HG02610 (cell line): Measurements from ENCODE around the gene CMPK1.

ENCODE experiments used
- ATAC-seq: cut with Tn5 transposase; IDR thresholded peaks from one replicate; pipeline ENCODE4 v1.9.1; 2021; ENCODE audit warnings: mild to moderate bottlenecking, moderate library complexity; ENCODE audit not compliant: unreplicated experiment

Gene CMPK1

GRCh38 chr1:47390843-47391242 is 57.3 kb downstream of the CMPK1 start:
- no peak for ATAC-seq

GRCh38 chr1:47393141-47393540 is 59.6 kb downstream of the CMPK1 start:
- no peak for ATAC-seq

DNA sequence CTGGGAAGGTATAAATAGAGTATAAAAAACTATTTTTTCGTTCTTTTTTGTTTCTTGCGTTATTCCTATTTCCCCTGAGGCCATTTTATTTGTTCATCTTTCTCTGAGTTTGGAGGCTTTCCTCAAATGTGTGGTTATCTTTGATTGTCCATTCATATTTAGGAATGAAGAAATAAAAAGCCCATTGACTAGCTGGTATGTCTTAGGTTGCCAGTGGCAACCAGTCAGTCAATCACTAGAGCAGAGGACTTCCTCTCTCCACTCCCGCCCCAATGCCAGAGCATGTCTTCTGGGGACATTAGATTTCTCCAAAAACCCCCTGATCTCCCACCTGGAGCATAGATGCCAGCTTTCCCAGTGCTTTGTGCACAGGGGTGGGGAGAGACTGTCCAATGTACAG is 61.8 kb downstream of the CMPK1 start:
- no peak for ATAC-seq

DNA sequence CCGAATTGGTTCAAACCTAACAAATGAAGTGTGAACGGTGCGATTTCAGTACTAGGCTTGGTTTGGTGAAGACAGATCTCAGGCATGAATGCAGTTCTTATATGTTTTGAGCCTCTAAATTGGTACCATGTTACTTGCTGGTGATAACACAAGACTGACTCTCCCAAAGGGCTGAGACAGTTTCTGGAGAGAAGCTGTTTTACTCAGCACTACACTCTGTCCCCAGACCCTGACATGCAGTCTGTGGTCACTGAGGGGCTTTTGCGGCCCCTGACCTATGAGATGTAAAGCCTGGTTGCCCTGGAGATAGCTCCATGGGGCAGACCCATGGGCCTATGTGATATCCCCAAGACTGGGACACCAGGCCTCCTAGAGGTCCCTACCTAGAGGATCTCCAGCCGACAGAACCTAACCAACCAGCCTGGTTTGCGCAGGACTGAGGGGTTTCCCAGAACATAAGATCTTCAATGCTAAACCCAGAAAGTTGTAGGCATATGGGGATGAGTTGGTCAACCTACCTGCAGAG is 63.1 kb downstream of the CMPK1 start:
- no peak for ATAC-seq

DNA sequence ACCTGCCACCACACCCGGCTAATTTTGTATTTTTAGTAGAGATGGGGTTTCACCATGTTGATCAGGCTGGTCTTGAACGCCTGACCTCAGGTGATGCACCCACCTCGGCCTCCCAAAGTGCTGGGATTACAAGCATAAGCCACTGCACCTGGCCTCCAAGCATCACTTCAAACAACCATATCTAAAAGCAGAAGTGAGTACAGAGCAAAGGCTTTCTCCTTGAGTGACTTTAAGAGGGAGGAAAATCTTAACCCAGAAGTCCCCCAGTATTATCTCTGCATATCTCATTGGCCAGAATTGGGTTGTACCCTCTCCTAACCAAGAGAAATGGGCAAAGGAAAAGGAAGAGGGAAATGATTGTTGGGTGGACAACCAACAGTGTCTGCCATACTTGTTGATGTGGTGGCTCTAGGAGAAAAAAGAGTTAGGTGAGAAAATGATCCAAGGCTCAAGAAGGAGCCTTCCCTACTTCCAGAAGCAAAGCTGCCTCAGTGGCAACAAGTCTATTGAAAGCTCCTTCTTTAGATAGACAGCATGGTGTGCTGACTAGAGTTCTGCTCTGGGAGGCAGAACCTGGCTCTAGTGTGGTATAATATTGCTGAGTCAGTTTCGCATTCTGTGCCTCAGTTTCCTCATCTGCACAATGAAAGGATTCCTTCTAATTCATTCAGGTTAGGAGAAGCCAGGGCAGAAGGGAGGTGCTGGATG is 65.7 kb downstream of the CMPK1 start:
- ATAC-seq: peak; percentile 53

DNA sequence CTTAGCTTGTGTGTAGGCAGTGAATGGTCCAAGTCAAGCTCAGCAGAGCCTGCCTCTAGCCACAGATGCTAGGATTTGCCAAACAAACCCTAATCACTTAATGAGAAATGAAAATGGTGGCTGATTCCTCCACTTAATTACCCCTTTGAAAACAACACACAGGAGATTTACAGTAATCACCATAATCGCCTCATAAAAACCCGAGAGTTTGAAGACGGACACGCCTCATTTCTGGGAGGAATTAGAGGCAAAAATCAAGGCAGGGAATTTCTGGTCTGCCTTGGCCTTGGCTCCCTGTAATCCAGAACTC is 66.2 kb downstream of the CMPK1 start:
- no peak for ATAC-seq

DNA sequence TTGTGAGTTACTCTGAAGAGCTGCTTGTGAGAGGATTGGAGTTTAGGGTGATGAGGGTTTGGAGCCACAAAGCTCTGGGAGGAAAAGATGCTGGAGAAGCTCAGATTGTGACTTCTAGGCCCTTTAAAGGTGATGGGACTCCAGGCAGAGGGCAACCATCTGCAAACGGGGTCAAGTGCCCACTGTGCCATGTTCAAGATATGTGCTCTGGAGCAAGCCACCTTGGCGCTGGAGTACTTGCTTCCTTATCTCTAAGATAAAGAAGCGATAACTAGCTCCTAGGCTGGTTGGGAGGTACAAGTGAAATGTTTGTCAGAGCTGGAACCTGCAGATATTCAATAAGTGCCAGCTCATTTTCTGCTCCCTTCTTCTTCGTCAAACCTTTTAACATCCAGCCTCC is 68.2 kb downstream of the CMPK1 start:
- no peak for ATAC-seq

GRCh38 chr1:47402591-47402990 is 69.0 kb downstream of the CMPK1 start:
- ATAC-seq: no peak

GRCh38 chr1:47403321-47403910 is 69.8 kb downstream of the CMPK1 start:
- no peak for ATAC-seq

- ATAC-seq: no peak
These were observed 72.1 kb downstream of the CMPK1 start for GRCh38 chr1:47405697-47406096.

DNA sequence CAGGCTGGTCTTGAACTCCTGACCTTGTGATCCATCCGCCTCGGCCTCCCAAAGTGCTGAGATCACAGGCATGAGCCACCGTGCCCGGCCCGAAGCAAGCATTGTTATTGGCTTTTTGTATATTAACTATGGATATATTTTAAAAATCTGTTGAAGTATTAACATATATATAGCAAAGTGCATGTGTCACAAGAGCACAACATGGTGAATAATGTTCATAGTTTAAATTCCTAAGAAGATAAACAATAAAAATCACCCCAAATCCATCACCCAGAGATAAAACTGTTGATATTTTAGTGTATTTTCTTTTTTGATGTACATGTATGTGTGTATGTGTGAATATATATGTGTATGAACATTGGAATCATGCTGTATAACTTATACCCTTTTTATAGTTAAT is 73.4 kb downstream of the CMPK1 start:
- no peak for ATAC-seq

DNA sequence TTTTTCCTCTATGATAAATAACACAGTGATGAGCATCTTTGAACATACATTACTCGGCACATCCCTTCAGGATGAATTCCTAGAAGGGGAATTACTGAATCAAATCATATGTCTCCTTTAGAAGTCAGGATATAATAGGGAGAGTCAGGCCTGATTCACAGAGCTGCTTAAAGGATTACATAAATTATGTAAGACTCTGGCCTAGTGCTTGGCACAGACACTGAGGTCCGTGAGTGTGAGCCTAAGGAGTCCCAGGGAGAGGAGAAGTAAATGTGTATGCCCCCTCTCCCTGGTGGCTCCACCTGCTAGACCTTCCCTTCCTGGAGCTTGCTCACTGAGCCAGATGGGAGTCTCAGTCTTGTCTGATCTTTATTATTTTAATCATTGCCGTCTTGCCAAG is 73.9 kb downstream of the CMPK1 start:
- no peak for ATAC-seq

DNA sequence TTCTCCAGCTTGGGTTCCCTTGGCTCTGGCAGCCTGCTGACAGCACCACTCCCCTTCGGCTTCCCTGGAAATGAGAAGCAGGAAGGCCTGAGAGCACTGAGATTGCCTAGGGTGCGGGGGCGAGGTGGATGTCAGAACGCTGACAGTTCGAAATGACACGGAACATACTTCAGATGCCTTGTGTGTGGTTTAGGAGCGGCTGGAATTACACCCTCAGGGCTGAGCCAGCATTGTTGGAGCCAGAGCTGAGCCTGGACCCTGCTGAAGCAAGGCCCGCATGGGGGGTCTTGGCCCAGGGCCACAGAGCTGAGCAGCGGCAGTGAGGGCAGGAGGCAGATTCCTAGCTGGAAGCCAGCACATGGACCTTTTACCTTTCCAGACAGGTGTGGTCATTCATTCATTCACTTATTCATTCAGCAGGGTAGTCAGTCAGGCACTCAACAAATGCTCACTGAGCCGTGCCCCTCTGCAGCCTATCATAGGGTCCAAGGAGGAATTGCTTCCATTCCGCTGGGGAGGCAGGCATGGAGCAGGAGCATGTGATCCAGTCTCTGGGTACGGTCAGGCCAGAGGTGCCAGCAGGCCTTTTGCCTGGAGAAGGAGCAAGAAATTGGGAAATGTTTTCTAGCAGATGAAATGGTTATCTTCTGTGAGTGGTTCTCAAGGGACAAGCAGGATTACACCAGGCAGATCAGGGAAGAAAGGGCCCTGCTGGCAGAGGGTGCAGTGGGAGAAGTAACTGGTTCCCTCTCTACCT is 75.9 kb downstream of the CMPK1 start:
- no peak for ATAC-seq

DNA sequence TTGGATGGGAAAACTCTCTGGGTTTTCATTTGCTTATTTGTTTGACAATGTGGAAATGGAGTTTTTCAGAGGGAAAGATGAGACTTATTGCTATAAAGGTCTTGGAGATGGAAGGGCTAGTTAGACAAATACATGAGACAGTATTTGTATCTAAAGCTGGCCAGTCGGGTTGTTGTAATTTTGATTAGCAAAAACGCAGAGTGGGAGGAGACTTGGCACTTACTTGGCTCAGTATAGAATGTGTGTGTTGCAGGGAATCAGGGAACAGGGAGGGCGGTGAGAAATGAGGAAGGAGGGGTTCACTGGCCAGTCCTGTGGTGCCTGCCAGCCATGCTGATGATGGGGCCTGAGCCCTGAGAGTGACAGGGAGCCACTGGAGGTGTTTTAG is 76.5 kb downstream of the CMPK1 start:
- no peak for ATAC-seq

- ATAC-seq: no peak
These were observed 77.8 kb downstream of the CMPK1 start for GRCh38 chr1:47411436-47411835.

- no peak for ATAC-seq
These were observed 78.8 kb downstream of the CMPK1 start for GRCh38 chr1:47412437-47412836.

DNA sequence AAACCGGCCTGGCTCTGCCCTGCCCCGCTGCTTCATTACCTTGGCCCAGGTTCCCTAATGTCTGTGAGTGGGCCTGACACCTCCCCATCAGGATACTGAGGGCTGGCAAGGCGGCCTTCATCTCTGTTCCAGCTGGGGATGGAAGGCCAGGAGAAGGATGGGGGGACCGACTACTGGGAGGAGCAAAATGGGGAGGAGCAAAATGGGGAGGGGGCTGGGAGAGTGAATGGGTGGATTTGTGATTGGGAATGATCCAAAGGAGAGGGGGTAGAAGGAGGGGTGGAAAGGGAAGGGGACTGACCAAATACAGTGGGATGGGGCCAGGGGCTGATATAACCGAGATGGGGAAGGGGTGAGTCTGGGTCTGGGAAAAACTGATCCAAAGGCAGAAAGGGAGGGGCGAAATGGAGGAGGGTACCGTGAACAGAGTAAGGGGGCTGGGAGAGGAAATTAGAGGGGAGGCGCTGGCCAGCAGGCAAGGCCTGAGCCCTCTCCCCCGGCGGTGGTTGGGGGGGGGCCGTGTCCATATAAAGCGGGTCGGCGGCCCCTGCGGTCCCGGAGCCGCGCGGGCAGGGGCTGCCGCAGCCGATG is 82.2 kb downstream of the CMPK1 start, which contains the start of gene FOXE3:
FOXE3 (plus strand) TSS at position 558 of the 591 bp plus-strand sequence; CDS start at position 589, 31 bp downstream.
- no peak for ATAC-seq

- ATAC-seq: no peak
These were observed 83.0 kb downstream of the CMPK1 start for GRCh38 chr1:47416319-47417169.

GRCh38 chr1:47417170-47418044 is 83.8 kb downstream of the CMPK1 start:
- ATAC-seq: no peak

DNA sequence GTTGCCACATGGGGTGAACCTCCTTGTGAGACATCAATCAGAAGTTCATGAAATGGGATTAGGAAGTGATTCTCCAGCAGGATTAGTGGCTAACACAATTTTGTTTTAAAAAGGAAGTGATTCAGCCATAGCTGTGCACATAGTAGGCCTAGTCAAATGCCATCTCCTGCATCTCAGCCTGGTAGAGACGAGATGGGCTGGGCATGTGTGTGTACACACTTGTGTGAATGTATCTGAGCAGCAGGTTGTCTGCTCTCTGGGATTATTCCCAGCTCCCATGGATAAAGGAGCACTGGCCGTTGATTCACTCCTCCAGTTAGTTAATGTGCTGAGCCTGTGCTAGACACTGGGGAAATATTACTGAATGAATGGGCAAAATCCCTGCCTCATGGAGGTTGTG is 84.5 kb downstream of the CMPK1 start:
- ATAC-seq: no peak
